Activated T-cell treated with anti-CD3 and anti-CD28 coated beads for 1 hour (primary cell): ENCODE measurements around the gene PPRC1.

Experiments
- DNase-seq: peaks from one replicate; pipeline ENCODE4 v3.0.0-alpha.2; 2020; ENCODE audit warnings: low read depth

Gene PPRC1

GRCh38 chr10:102146971-102147428, 14.2 kb downstream of the PPRC1 start:
- no peak for DNase-seq

- DNase-seq, result no peak
Observed at GRCh38 chr10:102147561-102147960, 14.7 kb downstream of the PPRC1 start.

- DNase-seq, result no peak
Observed at GRCh38 chr10:102148275-102148674, 15.4 kb downstream of the PPRC1 start.

DNA sequence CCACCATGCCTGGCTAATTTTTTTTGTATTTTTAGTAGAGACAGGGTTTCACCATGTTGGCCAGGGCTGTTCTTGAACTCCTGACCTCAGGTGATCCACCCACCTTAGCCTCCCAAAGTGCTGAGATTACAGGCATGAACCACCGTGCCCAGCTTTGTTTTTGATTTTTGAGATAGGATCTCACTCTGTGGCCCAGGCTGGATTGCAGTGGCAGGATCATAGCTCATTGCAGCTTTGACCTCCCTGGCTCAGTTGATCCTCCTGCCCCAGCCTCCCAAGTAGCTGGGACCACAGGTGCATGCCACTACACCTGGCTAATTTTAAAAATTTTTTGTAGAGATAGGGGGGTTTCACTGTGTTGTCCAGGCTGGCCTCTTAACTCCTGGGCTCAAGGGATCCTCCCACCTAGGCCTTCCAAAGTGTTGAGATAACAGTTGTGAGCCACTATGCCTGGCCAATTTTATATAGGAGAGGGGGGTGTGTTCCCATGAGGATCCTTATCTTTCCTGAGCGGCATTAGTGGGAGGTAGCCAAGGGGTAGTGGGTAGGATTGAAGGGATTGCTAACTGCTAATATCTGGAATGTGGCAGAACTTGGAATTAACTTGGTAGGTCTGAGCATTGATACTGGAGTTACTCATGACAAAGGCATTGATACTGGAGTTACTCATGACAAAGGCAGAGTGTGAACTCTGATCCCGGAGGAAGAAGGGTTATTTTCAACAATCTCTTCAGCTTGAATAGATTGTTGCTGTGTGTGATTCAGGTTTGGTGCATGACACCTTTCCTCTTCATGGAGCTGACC, 18.3 kb downstream of the PPRC1 start:
- no peak for DNase-seq

- DNase-seq, result peak; percentile 99
Observed at GRCh38 chr10:102151774-102152544, 19.1 kb downstream of the PPRC1 start, which contains the start of gene NOLC1. Gene NOLC1, plus strand, starts transcription at chr10:102152389. Its CDS starts 22 bp downstream, at chr10:102152411.

- peak; percentile 9 for DNase-seq
Observed at GRCh38 chr10:102152545-102152890, 19.7 kb downstream of the PPRC1 start.

DNA sequence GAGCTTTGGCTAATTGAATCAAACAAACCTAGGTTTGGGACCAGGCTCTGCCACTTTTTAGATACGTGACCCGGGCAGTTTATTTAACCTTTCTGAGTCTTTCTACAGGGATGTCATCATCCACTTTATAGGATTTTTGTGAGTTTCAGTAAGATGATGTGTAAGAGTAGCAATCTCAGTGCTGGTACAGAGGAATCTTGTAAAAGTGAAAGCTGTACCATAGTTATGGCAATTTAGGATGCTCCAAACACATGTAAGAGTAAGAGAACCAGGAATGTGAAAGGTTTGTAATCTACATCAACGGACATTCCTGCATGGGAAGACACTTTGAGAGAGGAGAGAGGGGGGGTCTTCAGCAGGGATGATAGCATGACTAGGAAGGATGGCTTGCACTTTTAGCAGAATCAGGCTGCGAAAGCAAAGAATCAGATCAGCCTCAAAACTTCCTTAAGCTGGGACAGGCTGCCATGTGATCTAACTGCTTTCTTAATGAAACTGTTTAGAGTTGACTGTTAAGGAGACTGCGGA, 20.3 kb downstream of the PPRC1 start:
- no peak for DNase-seq

GRCh38 chr10:102154466-102155116, 21.8 kb downstream of the PPRC1 start:
- DNase-seq, result no peak

DNA sequence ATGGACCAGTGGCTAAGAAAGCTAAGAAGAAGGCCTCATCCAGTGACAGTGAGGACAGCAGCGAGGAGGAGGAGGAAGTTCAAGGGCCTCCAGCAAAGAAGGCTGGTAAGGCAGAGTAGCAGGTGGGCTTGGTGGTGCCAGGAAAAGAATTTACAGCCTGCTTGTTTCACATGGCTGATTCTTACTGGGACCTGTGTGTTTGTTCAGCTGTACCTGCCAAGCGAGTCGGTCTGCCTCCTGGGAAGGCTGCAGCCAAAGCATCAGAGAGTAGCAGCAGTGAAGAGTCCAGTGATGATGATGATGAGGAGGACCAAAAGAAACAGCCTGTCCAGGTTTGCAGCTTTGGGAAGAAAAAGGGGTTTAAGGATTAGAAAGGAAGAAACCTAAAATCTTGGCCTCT, 24.4 kb downstream of the PPRC1 start:
- no peak for DNase-seq

DNA sequence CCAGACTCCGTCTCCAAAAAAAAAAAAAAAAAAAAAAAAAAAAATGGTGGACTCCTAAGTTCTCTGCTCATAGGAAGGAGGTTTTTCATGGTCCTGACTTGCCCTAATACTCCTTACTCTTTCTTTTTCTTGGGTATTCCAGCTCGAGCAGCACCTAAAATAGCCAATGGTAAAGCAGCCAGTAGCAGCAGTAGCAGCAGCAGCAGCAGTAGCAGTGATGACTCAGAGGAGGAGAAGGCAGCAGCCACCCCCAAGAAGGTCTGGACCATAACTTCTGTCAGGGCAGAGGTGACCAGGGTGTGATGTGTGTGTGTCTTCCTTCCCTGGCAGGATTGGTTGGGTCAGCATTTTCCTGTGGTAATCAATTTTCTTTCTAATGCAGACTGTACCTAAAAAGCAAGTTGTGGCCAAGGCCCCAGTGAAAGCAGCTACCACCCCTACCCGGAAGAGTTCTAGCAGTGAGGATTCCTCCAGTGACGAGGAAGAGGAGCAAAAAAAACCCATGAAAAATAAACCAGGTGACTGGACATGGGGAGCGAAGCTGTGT, 26.3 kb downstream of the PPRC1 start:
- DNase-seq, result no peak

GRCh38 chr10:102159831-102160230, 27.0 kb downstream of the PPRC1 start:
- no peak for DNase-seq

DNA sequence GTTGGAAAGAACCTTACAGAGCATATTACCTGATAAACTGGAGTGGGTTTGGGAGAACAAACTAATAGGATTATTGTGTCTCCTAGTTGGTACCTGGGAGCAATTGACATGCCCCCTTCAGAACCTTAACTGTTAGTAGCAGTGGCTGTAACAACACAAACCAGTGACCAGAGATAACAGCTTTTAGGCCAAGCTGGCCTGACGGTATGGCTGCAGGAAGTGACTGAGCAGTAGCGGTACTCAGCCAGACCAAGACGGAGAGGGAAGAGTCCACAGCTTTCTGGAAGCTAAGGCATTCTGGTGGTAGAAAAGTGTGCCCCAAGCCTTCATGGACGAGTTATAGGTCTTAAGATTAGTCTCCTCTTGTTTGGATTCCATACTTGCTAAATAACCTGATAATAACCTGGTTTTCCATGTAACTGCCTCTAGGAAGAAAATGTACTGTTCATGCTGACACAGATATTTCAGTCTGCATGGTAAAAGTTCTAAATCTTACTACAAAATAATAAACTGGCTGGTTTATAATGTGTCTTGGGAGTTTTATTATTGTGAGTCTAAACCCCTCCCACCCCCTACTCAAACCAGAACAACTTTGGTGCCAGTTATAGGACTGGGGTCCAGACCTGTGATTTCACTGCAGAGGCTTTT, 30.6 kb downstream of the PPRC1 start:
- DNase-seq, result no peak

DNA sequence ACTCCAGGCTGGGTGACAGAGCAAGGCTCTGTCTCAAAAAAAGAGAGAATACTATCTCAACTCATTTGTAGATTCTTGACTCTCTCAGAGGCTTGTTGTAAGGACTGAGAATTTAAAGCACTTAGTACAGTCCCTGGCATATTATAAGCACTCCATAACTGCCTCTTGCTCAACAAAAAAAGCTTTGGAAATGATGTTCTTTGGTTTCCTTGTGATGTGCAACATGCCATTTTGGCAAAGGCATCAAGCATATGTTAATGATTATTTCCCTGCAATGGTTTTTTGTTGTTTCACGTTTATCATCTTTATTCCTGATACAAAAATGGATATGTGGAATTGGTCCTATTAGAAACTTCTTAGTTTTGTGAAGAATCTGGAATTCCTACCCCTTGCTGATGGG, 35.0 kb downstream of the PPRC1 start:
- DNase-seq, result no peak

- no peak for DNase-seq
Observed at GRCh38 chr10:102170602-102171001, 37.8 kb downstream of the PPRC1 start.

DNA sequence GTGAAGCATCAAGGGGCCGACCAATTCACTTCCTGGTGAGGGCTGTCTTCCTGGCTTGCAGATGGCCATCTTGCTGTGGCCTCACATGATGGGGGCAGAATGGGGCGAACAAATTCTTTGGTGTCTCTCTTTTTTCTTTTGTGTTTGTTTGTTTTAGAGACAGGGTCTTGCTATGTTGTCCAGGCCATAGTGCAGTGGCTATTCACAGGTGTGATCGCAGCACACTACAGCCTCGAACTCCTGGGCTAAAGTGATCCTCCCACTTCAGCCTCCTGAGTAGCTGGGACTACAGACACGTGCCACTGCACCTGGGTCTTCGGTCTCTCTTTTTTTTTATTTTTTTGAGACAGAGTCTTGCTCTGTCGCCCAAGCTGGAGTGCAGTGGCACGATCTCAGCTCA, 39.4 kb downstream of the PPRC1 start:
- DNase-seq, result no peak

DNA sequence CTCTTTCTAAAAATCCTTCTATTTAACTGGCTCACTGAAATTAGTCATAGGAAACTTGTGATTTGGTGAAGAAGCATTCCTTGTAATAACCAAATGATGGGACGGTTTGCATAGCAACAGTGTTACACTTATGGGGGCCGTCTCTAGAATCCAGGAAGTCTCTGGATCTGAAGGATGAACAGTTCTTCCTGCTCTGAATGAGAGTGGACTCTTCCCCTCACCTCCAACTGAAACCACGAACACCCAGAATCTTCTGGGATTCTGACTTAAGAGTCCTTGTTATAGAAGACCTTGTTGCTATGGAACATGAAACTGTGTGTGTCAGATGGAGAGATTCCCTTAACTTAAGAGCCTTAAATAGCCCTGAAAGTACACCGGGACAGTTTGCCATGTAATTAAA, 42.6 kb downstream of the PPRC1 start:
- no peak for DNase-seq

DNA sequence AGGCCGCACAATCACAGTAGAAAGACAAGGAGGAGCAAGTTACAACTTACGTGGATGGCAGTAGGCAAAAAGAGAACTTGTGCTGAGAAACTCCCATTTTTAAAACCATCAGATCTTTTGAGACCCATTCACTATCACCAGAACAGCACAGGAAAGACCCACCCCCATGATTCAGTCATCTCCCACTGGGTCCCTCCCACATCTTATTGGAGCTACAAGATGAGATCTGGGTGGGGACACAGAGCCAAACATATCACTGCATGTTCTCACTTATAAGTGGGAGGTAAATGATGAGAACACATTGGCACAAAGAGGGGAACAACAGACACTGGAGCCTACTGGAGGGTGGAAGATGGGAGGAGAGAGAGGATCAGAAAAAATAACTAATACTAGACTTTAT, 51.8 kb downstream of the PPRC1 start:
- no peak for DNase-seq

DNA sequence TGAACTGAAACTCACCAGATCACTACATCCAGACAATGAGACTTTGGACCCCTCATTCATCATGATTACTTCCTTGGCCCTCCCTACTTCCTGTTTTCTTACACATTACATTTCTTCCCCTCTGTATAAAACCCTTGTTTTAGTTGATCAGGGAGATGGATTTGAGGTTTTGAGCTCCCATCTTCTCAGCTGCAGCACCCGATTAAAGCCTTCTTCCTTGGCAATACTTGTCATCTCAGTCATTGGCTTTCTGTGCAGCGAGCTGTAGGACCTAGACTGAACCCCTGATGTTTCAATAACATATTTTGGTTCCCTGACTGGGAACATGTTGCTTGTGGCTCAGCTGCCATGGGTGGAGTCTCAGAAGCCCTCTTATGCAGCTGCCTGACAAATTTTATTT, 52.4 kb downstream of the PPRC1 start:
- DNase-seq, result no peak

GRCh38 chr10:102185811-102186527, 53.1 kb downstream of the PPRC1 start:
- no peak for DNase-seq

DNA sequence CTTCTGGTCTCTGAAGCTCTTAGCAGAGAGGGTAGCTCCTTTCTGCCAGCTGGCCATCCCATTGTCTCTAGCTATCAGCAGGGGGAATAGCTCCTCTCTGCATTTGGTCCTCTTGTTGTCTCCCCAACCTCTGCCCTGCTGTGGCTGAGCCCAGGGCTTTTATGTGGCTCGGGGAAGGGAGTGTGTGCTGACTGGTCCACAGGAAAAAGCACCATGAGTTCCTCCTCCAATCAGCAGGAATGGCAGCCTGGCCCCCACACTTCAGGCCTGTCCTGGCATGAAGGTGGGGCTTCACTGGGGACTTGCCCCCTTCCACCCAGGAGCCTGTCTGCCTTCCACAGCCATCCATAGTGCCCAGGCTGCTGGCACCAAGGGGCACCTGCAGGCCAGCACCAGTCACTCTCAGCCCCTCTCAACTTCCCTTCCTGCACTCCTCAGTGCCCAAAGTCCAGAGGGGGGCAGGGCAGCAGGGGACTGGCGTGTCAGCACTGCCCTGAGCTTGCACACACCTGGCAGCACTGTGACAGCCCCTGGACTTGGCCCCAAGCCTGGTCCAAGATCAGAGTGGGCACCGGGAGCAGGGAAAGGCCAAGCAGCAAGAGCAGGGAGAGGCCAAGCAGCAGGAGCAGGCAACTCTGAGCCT, 55.6 kb downstream of the PPRC1 start:
- DNase-seq, result no peak
